Keratinocyte (primary cell): Measurements from ENCODE around the gene MAP3K6.
A peak's percentile ranks its signal among the peaks of the same experiment; 100 is the strongest.

Experiments
- CTCF ChIP-seq, 3 experiments: IDR thresholded peaks in 1 of 3; conservative IDR thresholded peaks in 1 of 3; optimal IDR thresholded peaks in 1 of 3; 2 replicates in 2 of 3; 3 replicates in 1 of 3; pipeline versions ENCODE3 to v1.5.1; 2011; ENCODE audit warnings: low read length in 3 of 3, mild to moderate bottlenecking in 3 of 3, moderate library complexity in 2 of 3, control low read depth in 1 of 3, inconsistent platforms in 1 of 3; ENCODE audit not compliant: insufficient read depth in 2 of 3; ENCODE audit errors: extremely low read depth in 1 of 3
- EZH2 ChIP-seq: IDR thresholded peaks from one replicate; pipeline ENCODE4 v1.6.1; 2012; ENCODE audit warnings: inconsistent platforms, mild to moderate bottlenecking, low read length, moderate library complexity

- TF ChIP-seq CTCF (optimal IDR thresholded peaks at IDR 0.05 in 1 of 3, IDR thresholded peaks at IDR 0.05 in 1 of 3, conservative IDR thresholded peaks at IDR 0.05 in 1 of 3; ENCODE audit: extremely low read depth in 1 of 3, insufficient read depth in 2 of 3, low read length in 3 of 3) (peak; percentile 83 to 97 (median 92)), EZH2 (no peak)
These were observed 28.9 kb upstream of the MAP3K6 start for GRCh38 chr1:27395441-27396195.
